SK-N-SH (cell line): ENCODE measurements around the gene CYP2S1.

Source experiments
- EZH2phosphoT487 ChIP-seq: fragments of 200-600 bp; sonication (generic); IDR thresholded peaks from 2 replicates; pipeline ENCODE4 v1.6.1; 2017; ENCODE audit warnings: low read depth, mixed run types, mild to moderate bottlenecking, antibody characterized with exemption, moderate library complexity, borderline replicate concordance
- RXRA ChIP-seq: IDR thresholded peaks from 2 replicates; pipeline ENCODE4 v1.4.0; 2012; ENCODE audit warnings: low read depth, mild to moderate bottlenecking, borderline replicate concordance
- TAF1 ChIP-seq: IDR thresholded peaks from 2 replicates; pipeline ENCODE4 v1.6.1; 2012; ENCODE audit warnings: low read depth, mild to moderate bottlenecking, low read length, moderate library complexity, borderline replicate concordance

GRCh38 chr19:41205995-41206394, 13.0 kb downstream of the CYP2S1 start:
- TF ChIP-seq EZH2phosphoT487 (no peak), RXRA (no peak), TAF1 (no peak)
